HepG2 (cell line): Measurements from ENCODE around the gene PET100. TPM values are rescaled to one million over a fixed set of nuclear protein-coding genes. Genes with fewer than 3 reads are reported as not detected.

Source experiments
- ARID3A ChIP-seq: IDR thresholded peaks from 2 replicates; pipeline ENCODE4 v1.6.1; 2012; ENCODE audit warnings: low read depth, low read length, improper control_type of control experiment
- ATF4 ChIP-seq, 2 experiments: fragments of 450-650 bp in 1 of 2; sonication (generic) in 1 of 2; formaldehyde crosslinking; IDR thresholded peaks; 2 replicates each; pipeline versions ENCODE4 v1.5.0 to v1.8.0; 2020 to 2022; ENCODE audit warnings: mild to moderate bottlenecking in 1 of 2, missing genetic modification reagents in 1 of 2
- BRF2 ChIP-seq: sonication (generic); formaldehyde crosslinking; IDR thresholded peaks from 2 replicates; pipeline ENCODE4 v1.8.1; 2022; ENCODE audit warnings: mild to moderate bottlenecking, missing genetic modification reagents
- CENPBD1 ChIP-seq: sonication (generic); formaldehyde crosslinking; IDR thresholded peaks from 2 replicates; pipeline ENCODE4 v1.8.0; 2022; ENCODE audit warnings: missing genetic modification reagents, low read depth, mild to moderate bottlenecking, borderline replicate concordance
- HIVEP1 ChIP-seq: sonication (generic); formaldehyde crosslinking; IDR thresholded peaks from 2 replicates; pipeline ENCODE4 v1.4.0; 2020; ENCODE audit warnings: mild to moderate bottlenecking, missing genetic modification reagents
- ISX ChIP-seq: sonication (generic); formaldehyde crosslinking; conservative IDR thresholded peaks from 2 replicates; pipeline ENCODE4 v1.5.0; 2020; ENCODE audit warnings: missing genetic modification reagents
- JDP2 ChIP-seq: sonication (generic); formaldehyde crosslinking; IDR thresholded peaks from 2 replicates; pipeline ENCODE4 v1.8.1; 2022; ENCODE audit warnings: missing genetic modification reagents, borderline replicate concordance
- KLF16 ChIP-seq, 2 experiments: sonication (generic) in 1 of 2; formaldehyde crosslinking in 1 of 2; IDR thresholded peaks; 2 replicates each; pipeline versions ENCODE4 v1.6.1 to v1.8.0; 2016 to 2023; ENCODE audit warnings: missing genetic modification reagents in 2 of 2, missing compliant biosample characterization in 1 of 2
- NR0B2 ChIP-seq: sonication (generic); formaldehyde crosslinking; IDR thresholded peaks from 2 replicates; pipeline ENCODE4 v1.4.0; 2020; ENCODE audit warnings: mild to moderate bottlenecking, missing genetic modification reagents
- SNRNP70 ChIP-seq: fragments of 200-400 bp; formaldehyde crosslinking; IDR thresholded peaks from 2 replicates; pipeline ENCODE4 v1.6.1; 2017; ENCODE audit warnings: mild to moderate bottlenecking, low read depth, low read length, moderate library complexity
- TRIM22 ChIP-seq: fragments of 450-650 bp; IDR thresholded peaks from 2 replicates; pipeline ENCODE4 v1.6.1; 2017
- ZNF318 ChIP-seq: sonication (generic); formaldehyde crosslinking; IDR thresholded peaks from 2 replicates; pipeline ENCODE4 v1.4.0; 2020; ENCODE audit warnings: mild to moderate bottlenecking, missing genetic modification reagents
- polyA plus RNA-seq, 8 experiments: library from polyadenylated mRNA; depleted of rRNA in 3 of 8; stranded (reverse) in 7 of 8; unstranded in 1 of 8; fragments of >200 nt; fragmentation: Illumina TruSeq in 4 of 8; extraction: Trizol in 4 of 8; gene quantifications; 2 replicates each; pipeline versions ENCODE4 v1.2.1 to v1.2.3, GENCODE V29; 2011 to 2016; ENCODE audit warnings: low read depth in 4 of 8, missing spikeins in 1 of 8, mixed read lengths in 1 of 8; ENCODE audit not compliant: insufficient read depth in 1 of 8
- total RNA-seq, 5 experiments: library from RNA; depleted of rRNA; stranded (reverse); fragments of >200 nt; fragmentation: Illumina TruSeq; extraction: Trizol; gene quantifications; 2 replicates each; pipeline ENCODE4 v1.2.3, GENCODE V29; 2016; ENCODE audit warnings: low read depth in 1 of 5

The PET100 gene
- total and polyA plus RNA-seq, 2 of the 13 experiments (the other 11 are each of a cell fraction or from before 2014, with no cell fraction given): 22.3 to 66.5 TPM

- no peak for TF ChIP-seq ARID3A
- TF ChIP-seq NR0B2 (CRISPR knock-in tag): no peak
- no peak for TF ChIP-seq BRF2 (CRISPR knock-in tag)
- TF ChIP-seq HIVEP1 (CRISPR knock-in tag): no peak
- no peak for TF ChIP-seq ISX (CRISPR knock-in tag)
- no peak for TF ChIP-seq ATF4 (CRISPR knock-in tag; IDR thresholded peaks at IDR 0.05)
- no peak for TF ChIP-seq ZNF318
- no peak for TF ChIP-seq SNRNP70
- TF ChIP-seq CENPBD1: no peak
- TF ChIP-seq TRIM22: no peak; the same call in 1 of the 2 replicates
- peak in 1 of 2 experiments; percentile 62; a peak in 1 of 4 replicates for TF ChIP-seq KLF16 (CRISPR knock-in tag; IDR thresholded peaks at IDR 0.05)
- no peak for TF ChIP-seq JDP2 (CRISPR knock-in tag)
Observed at GRCh38 chr19:7639863-7640348, 10.3 kb downstream of the PET100 start (continued).
